Measurements from ENCODE around the gene GIT2.
"Not testable (repeated sequence)": the region's sequence is repeated elsewhere in the genome, so short reads cannot be mapped to it uniquely, and the experiment has no call there.

GIT2 gene

GRCh38 chr12:109995686-109996482 lies at the start of gene GIT2:
GIT2 (minus strand) TSS chr12:109996368; CDS start chr12:109996224, 144 bp downstream.
- in situ Hi-C loops (cut with MboI; ENCODE audit: low sequenced_read_pairs): no loop called here

GRCh38 chr12:110042264-110042663 lies 46.1 kb upstream of the GIT2 start:
- in situ Hi-C loops (cut with MboI; ENCODE audit: low sequenced_read_pairs): no loop called here

- in situ Hi-C loops (cut with MboI; ENCODE audit: low sequenced_read_pairs): no loop called here
Observed at GRCh38 chr12:110039085-110039807, 43.1 kb upstream of the GIT2 start.

GRCh38 chr12:110038741-110039084 lies 42.5 kb upstream of the GIT2 start:
- in situ Hi-C loops (cut with MboI; ENCODE audit: low sequenced_read_pairs): no loop called here

- in situ Hi-C loops (cut with MboI; ENCODE audit: low sequenced_read_pairs): no loop called here
Observed at GRCh38 chr12:110037315-110037714, 41.1 kb upstream of the GIT2 start.

- in situ Hi-C loops (cut with MboI; ENCODE audit: low sequenced_read_pairs): no loop called here
Observed at GRCh38 chr12:110035534-110036104, 39.5 kb upstream of the GIT2 start.

- in situ Hi-C loops (cut with MboI; ENCODE audit: low sequenced_read_pairs): no loop called here
Observed at GRCh38 chr12:110033888-110034287, 37.7 kb upstream of the GIT2 start.

- in situ Hi-C loops (cut with MboI; ENCODE audit: low sequenced_read_pairs): no loop called here
Observed at GRCh38 chr12:110029290-110029815, 33.2 kb upstream of the GIT2 start.

- in situ Hi-C loops (cut with MboI; ENCODE audit: low sequenced_read_pairs): no loop called here
Observed at GRCh38 chr12:110028323-110028722, 32.2 kb upstream of the GIT2 start.

GRCh38 chr12:110024051-110024450 lies 27.9 kb upstream of the GIT2 start:
- in situ Hi-C loops (cut with MboI; ENCODE audit: low sequenced_read_pairs): no loop called here

- in situ Hi-C loops (cut with MboI; ENCODE audit: low sequenced_read_pairs): no loop called here
Observed at GRCh38 chr12:110023059-110023980, 27.2 kb upstream of the GIT2 start.

GRCh38 chr12:110020956-110021355 lies 24.8 kb upstream of the GIT2 start:
- in situ Hi-C loops (cut with MboI; ENCODE audit: low sequenced_read_pairs): no loop called here

- in situ Hi-C loops (cut with MboI; ENCODE audit: low sequenced_read_pairs): no loop called here
Observed at GRCh38 chr12:110015132-110015531, 19.0 kb upstream of the GIT2 start.

- in situ Hi-C loops (cut with MboI; ENCODE audit: low sequenced_read_pairs): no loop called here
Observed at GRCh38 chr12:110012659-110013058, 16.5 kb upstream of the GIT2 start.

GRCh38 chr12:110012137-110012536 lies 16.0 kb upstream of the GIT2 start:
- in situ Hi-C loops (cut with MboI; ENCODE audit: low sequenced_read_pairs): no loop called here

- in situ Hi-C loops (cut with MboI; ENCODE audit: low sequenced_read_pairs): no loop called here
Observed at GRCh38 chr12:110010853-110011723, 14.9 kb upstream of the GIT2 start.

- in situ Hi-C loops (cut with MboI; ENCODE audit: low sequenced_read_pairs): not testable (repeated sequence)
Observed at GRCh38 chr12:110008681-110009398, 12.7 kb upstream of the GIT2 start.

GRCh38 chr12:110007881-110008280 lies 11.7 kb upstream of the GIT2 start:
- in situ Hi-C loops (cut with MboI; ENCODE audit: low sequenced_read_pairs): no loop called here

- in situ Hi-C loops (cut with MboI; ENCODE audit: low sequenced_read_pairs): no loop called here
Observed at GRCh38 chr12:110006115-110006514, 9.9 kb upstream of the GIT2 start.
